Ecto neural progenitor cell (in vitro differentiated cells): Measurements from ENCODE around the gene HSPB7.
"Not testable (repeated sequence)": the region's sequence is repeated elsewhere in the genome, so short reads cannot be mapped to it uniquely, and the experiment has no call there.

ENCODE experiments used
- DNase-seq: peaks from one replicate; pipeline ENCODE4 v3.0.0-alpha.2; 2018; ENCODE audit warnings: low spot score

Gene HSPB7

GRCh38 chr1:16017461-16018303 is at the start of gene HSPB7:
HSPB7 (minus strand) TSS chr1:16018043; CDS start chr1:16017963, 80 bp downstream.
- DNase-seq, result peak; percentile 75

GRCh38 chr1:16067127-16067768 is 49.4 kb upstream of the HSPB7 start:
- no peak for DNase-seq

GRCh38 chr1:16066245-16066644 is 48.4 kb upstream of the HSPB7 start:
- DNase-seq, result no peak

- DNase-seq, result no peak
Measured at GRCh38 chr1:16065269-16065576, 47.4 kb upstream of the HSPB7 start.

GRCh38 chr1:16064536-16065268 is 46.9 kb upstream of the HSPB7 start:
- DNase-seq, result no peak

- no peak for DNase-seq
Measured at GRCh38 chr1:16063921-16064320, 46.1 kb upstream of the HSPB7 start.

- no peak for DNase-seq
Measured at GRCh38 chr1:16063226-16063829, 45.5 kb upstream of the HSPB7 start.

GRCh38 chr1:16062687-16063075 is 44.8 kb upstream of the HSPB7 start:
- DNase-seq, result not testable (repeated sequence)

- not testable (repeated sequence) for DNase-seq
Measured at GRCh38 chr1:16061989-16062686, 44.3 kb upstream of the HSPB7 start.

- DNase-seq, result no peak
Measured at GRCh38 chr1:16061266-16061665, 43.4 kb upstream of the HSPB7 start.

GRCh38 chr1:16058394-16059120 is 40.7 kb upstream of the HSPB7 start:
- not testable (repeated sequence) for DNase-seq

- not testable (repeated sequence) for DNase-seq
Measured at GRCh38 chr1:16057314-16057915, 39.6 kb upstream of the HSPB7 start.

- DNase-seq, result not testable (repeated sequence)
Measured at GRCh38 chr1:16056521-16056912, 38.7 kb upstream of the HSPB7 start.

GRCh38 chr1:16055613-16056520 is 38.0 kb upstream of the HSPB7 start:
- peak; percentile 94 for DNase-seq

GRCh38 chr1:16054598-16055540 is 37.0 kb upstream of the HSPB7 start:
- DNase-seq, result no peak

- DNase-seq, result no peak
Measured at GRCh38 chr1:16053781-16054502, 36.1 kb upstream of the HSPB7 start.

- DNase-seq, result not testable (repeated sequence)
Measured at GRCh38 chr1:16051949-16052348, 34.1 kb upstream of the HSPB7 start.

- DNase-seq, result no peak
Measured at GRCh38 chr1:16051039-16051438, 33.2 kb upstream of the HSPB7 start.
